Lung microvascular endothelial cell (primary cell): ENCODE measurements around the gene CFAP119. TPM values are rescaled to one million over a fixed set of nuclear protein-coding genes. Genes with fewer than 3 reads are reported as not detected.

Experiments used
- DNase-seq, 2 donors: peaks; one replicate each; pipeline versions ENCODE4 v3.0.0 to v3.0.0-alpha.2; 2010; ENCODE audit warnings: low read depth in 2 of 2
- total RNA-seq: library from RNA; depleted of rRNA; stranded (reverse); fragments of >200 nt; gene quantifications from 2 replicates; pipeline ENCODE4 v1.2.1, GENCODE V29; 2014

Gene CFAP119
- total RNA-seq, 1 donor from 2014 or later, result 0.40 TPM

DNA sequence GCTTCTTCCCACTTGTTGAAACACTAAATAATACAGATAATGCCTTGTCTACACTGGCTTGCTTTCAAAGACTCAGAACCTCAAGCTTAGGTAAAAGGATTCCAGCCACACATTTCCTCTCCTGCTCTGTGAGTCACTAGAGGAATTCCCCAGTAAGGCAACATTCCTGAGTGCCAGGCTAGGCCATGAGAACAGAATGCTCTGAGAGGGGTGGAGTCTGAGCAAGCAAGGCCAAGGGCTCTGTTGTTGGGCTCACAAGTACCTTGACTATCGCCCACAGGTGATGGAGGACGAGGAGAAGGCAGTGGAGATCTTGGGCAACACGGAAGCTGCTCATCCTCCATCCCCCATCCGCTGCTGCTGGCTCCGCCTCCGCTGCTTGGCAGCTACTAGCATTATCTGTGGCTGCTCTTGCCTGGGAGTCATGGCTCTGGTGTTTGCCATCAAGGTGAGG lies 20.4 kb downstream of the CFAP119 start:
- DNase-seq, result peak; percentile 58 to 93

DNA sequence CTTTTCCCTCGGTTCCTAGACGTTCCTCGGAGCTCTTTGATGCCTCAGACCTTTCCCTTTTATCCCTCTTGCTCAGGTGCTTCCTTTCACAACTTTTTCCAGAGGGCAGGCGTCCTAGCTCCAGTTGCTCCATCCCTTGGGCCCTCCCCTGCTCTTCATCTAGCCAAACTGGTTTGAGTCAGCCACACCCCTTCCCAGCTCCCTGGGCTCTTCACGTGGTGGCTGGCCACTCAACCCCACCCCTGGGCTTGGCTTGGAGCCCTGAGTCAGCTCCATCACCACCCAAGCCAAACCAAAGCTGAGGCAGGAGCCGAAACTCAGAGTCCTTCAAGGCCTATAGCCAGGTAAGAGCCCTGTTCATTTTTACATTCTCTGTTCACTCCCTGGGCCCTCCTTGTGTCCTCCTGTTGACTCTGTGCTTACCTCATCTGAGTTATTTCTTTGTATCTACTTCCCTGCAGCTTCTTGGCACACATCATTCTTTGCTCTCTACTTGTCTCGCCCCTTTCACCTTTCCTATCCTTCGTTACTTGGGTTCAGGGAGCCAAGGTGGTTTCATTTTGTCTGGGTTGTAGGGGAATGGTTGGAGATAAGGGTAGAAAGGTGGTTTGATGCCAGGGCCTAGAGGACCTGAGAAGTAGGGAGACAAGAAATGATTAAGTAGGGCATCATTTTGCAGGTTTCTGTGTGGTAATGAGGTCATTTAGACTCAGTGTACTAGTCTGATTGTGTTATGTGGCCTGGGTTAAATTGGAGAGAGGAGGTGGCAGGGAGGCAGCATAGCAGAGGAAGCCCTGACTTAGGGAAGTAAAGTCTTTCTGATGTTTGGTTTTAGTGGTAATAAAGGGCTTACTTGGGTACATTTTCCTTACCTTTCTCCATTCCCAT lies 21.3 kb downstream of the CFAP119 start:
- DNase-seq, result peak in 1 of 2 donors; percentile 60

DNA sequence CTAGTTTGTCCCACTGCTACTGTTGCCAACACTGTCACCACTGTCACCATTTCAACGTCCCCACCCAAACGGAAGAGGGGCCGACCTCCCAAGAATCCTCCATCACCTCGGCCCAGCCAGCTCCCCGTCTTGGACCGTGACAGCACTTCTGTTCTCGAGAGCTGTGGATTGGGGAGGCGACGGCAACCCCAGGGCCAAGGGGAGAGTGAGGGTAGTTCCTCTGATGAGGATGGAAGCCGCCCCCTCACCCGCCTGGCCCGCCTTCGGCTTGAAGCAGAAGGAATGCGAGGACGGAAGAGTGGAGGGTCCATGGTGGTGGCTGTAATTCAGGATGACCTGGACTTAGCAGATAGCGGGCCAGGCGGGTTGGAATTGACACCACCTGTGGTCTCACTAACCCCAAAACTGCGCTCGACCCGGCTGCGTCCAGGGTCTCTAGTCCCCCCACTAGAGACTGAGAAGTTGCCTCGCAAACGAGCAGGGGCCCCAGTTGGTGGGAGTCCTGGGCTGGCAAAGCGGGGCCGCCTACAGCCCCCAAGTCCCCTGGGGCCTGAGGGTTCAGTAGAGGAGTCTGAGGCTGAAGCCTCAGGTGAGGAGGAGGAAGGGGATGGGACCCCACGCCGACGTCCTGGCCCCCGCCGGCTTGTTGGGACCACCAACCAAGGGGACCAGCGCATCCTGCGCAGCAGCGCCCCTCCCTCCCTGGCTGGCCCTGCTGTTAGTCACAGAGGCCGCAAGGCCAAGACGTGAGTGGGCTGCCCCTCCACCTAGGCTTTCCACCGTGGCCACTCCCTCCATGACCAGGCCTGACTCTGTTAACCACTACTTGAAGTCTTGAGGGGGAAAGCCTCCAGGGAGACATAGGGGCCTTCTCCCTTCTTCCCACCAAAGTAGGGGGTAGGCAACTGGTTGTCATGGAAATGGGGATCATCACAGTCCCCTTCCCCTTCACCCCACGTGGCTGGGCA lies 22.6 kb downstream of the CFAP119 start:
- no peak for DNase-seq

DNA sequence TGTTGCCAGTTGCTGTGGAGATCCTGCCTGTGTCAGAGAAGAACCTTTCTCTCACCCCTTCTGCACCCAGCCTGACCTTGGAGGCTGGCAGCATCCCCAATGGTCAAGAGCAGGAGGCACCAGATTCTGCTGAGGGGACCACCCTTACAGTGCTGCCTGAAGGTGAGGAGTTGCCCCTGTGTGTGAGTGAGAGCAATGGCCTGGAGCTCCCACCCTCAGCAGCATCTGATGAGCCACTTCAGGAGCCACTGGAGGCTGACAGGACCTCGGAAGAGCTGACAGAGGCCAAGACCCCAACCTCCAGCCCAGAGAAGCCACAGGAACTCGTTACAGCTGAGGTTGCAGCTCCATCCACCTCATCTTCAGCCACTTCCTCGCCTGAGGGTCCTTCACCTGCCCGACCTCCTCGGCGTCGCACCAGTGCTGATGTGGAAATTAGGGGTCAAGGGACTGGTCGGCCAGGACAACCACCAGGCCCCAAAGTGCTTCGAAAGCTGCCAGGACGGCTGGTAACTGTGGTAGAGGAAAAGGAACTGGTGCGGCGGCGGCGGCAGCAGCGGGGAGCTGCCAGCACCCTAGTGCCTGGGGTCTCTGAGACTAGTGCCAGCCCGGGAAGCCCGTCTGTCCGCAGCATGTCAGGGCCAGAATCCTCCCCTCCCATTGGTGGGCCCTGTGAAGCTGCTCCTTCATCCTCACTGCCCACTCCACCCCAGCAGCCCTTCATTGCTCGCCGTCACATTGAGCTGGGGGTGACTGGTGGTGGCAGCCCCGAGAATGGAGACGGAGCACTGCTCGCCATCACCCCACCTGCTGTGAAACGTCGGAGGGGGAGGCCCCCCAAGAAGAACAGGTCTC lies 23.8 kb downstream of the CFAP119 start:
- no peak for DNase-seq

DNA sequence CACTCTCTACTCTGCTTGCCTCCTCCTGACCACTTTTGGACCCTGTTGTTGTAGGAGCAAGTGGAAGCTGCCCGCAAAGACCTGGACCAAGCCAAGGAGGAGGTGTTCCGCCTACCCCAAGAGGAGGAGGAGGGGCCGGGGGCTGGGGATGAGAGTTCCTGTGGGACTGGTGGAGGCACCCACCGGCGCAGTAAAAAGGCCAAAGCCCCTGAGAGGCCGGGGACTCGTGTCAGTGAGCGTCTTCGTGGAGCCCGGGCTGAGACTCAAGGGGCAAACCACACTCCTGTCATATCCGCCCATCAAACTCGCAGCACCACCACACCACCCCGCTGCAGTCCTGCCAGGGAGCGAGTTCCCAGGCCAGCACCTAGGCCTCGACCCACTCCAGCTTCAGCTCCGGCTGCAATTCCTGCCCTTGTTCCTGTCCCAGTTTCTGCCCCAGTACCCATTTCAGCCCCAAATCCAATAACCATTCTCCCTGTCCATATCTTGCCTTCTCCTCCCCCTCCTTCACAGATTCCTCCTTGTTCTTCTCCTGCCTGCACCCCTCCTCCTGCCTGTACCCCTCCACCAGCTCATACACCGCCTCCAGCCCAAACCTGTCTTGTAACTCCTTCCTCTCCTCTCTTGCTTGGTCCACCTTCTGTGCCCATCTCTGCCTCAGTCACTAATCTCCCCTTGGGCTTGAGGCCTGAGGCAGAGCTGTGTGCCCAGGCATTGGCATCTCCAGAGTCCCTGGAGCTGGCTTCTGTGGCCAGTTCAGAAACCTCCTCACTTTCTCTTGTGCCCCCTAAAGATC lies 24.7 kb downstream of the CFAP119 start:
- DNase-seq, result no peak

DNA sequence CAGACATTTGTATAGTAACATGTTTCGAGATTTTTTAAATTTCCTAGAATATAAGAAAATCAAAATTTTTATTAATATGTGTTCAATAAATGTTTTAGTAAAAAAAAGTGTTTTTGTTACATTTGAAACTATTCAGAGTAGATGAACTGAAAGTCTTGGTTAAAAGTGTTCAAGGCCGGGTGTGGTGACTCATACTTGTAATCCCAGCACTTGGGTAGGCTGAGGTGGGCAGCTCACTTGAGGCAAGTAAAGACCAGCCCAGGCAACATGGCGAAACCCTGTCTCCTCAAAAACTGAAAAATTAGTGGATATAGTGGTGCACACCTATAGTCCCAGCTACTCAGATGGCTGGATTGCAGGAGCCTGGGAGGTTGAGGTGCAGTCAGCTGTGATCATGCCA lies 30.5 kb downstream of the CFAP119 start:
- DNase-seq, result no peak

DNA sequence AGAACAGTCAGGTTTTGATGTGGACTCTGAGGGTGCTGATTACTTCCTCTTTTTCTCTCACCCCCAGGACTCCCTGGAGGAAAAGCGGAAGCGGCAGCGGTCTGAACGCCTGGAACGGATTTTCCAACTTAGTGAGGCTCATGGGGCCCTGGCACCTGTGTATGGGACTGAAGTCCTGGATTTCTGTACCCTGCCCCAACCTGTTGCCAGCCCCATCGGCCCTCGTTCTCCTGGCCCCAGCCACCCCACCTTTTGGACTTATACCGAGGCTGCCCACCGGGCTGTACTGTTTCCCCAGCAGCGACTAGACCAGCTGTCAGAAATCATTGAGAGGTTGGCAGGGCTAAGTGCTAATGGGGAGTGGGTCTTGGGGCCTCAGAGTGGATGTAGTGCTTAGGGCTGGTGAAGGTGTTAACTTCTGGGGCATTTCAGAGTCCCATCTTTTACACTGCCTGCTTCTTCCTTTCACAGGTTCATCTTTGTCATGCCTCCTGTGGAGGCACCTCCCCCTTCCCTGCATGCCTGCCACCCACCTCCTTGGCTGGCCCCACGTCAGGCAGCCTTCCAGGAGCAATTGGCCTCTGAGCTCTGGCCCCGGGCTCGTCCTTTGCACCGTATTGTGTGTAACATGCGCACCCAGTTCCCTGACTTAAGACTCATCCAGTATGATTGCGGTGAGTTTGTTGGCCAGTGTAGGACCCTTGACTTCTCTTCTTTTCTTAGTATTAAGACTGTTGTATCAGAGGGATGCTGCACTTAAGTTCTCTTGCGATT lies 32.8 kb downstream of the CFAP119 start:
- no peak for DNase-seq

DNA sequence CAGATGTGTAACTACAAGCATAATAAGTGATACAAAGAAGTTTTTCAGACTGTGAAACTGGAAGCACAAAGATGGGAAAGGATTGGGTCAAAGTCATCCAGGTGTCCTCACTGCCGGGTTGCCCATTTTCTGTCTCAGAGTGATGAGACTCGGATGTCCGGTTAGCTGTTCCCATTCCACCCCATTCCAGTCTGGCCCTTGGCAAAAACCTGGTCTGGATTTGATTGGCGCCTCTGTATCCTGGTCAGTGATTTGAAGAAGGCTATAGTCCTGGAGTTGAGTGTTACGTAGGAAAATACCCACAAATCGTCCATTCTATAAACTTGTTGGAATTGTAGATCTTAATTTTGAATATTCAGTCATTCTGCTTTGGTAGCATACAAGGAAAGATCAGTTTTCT lies 33.5 kb downstream of the CFAP119 start:
- no peak for DNase-seq

DNA sequence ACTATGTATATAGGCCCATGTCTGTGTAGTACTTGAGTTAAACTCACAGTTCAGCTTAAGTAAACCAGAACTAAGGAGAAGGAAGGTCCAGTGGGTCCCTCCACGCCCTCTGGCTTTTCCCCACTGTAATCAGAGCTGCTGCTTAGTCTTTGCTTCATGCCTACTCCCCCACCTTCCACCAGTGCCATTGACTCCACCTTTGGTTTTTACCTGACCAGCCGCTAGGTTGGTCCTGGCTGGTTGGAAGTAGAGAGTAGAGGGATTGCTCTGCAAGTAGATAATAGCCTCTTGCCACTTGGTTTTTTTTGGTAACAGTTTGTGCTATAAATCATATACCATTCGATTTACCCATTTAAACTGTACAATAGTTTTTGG lies 36.5 kb downstream of the CFAP119 start:
- no peak for DNase-seq

DNA sequence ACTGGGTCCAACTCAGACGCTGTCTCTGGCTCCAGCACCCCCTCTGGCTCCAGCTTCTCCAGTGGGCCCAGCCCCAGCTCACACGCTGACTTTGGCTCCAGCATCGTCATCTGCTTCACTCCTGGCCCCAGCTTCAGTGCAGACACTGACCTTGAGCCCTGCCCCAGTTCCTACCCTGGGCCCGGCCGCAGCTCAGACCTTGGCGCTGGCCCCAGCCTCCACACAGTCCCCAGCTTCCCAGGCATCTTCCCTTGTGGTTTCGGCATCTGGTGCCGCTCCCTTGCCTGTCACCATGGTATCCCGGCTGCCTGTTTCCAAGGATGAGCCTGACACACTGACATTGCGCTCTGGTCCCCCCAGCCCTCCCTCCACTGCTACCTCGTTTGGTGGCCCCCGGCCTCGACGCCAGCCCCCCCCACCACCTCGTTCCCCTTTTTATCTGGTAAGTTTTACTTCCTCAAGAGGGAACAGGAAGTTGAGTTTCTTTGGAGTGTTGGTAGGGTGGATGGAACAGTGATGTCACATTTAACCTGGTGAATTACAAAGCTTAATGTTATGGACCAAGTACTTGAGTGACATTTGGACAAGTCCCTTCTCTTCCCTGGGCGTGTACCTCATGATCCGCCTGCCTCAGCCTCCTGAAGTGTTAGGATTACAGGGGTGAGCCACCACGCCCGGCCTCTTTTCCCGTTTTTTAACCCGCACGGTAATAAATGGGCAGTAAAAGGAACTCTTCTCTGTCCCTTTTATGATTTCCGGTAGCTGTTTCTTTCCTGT lies 37.0 kb downstream of the CFAP119 start:
- DNase-seq, result no peak

DNA sequence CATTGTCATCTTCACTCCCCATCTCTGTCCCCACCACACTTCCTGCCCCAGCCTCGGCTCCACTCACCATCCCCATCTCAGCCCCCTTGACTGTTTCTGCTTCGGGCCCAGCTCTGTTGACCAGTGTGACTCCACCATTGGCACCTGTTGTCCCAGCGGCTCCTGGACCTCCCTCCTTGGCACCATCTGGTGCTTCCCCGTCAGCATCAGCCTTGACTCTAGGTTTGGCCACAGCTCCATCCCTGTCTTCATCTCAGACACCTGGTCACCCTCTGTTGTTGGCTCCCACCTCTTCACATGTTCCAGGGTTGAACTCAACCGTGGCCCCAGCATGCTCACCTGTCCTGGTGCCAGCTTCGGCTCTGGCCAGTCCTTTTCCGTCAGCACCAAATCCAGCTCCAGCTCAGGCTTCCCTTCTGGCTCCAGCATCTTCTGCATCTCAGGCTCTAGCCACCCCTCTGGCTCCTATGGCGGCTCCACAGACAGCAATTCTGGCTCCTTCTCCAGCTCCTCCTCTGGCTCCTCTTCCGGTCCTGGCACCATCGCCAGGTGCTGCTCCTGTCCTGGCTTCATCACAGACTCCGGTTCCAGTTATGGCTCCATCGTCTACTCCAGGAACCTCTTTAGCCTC lies 38.0 kb downstream of the CFAP119 start:
- DNase-seq, result no peak

DNA sequence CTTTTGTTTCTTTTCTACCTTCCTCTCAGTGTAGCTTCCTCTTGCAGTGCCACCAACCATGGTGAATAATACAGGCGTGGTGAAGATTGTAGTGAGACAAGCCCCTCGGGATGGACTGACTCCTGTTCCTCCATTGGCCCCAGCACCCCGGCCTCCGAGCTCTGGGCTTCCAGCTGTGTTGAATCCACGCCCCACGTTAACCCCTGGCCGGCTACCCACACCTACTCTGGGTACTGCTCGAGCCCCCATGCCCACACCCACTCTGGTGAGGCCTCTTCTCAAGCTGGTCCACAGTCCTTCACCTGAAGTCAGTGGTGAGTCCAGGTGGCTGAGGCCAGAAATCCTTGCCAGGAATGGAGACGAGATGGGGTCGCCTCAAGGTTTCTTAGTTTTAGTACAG lies 38.9 kb downstream of the CFAP119 start:
- no peak for DNase-seq

DNA sequence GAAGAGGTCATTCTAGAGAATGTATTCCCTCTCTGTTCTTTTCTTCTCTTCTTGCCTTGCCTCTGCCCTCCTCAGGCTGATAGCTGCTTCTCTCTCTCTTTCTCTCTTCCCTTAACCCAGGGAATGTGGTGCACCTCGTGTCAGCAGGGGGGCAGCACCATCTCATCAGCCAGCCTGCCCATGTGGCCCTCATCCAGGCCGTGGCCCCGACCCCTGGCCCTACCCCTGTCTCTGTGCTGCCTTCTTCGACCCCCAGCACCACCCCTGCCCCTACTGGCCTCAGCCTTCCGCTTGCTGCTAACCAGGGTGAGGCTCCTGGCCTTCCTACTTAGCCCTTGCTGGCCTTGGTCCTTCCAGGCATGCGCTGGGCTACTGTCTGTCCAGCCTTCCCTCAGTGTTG lies 39.4 kb downstream of the CFAP119 start:
- DNase-seq, result no peak

DNA sequence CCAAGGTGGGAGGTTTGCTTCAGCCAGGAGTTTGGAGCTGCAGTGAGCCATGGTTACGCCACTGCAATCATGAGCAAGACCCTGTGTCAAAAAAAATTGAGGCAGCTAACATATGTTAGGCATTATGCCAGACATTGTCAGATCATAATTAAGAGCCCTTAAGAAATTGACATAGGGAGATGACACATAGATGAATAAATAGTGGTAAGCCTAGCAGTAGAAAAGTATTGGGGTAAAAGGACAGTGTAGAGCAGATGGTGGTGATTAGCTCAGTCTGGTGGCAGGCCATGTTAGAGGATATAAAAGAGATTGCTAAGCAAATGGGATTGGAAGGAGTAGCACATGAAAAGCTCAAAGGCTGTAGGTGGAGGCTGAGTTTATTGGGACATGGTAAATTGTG lies 40.3 kb downstream of the CFAP119 start:
- no peak for DNase-seq

DNA sequence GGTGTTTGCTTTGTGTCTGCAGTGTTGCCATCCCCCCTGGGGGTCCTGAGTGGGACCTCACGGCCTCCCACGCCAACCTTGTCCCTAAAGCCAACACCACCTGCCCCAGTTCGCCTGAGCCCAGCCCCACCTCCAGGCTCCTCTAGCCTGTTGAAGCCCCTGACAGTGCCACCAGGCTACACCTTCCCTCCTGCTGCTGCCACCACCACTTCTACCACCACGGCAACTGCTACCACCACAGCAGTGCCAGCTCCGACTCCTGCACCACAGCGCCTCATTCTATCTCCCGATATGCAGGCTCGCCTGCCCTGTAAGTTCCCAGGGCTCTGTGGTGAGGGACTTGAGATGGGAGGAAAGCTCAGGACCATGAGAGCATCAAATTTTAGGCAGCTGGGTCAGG lies 40.7 kb downstream of the CFAP119 start:
- no peak for DNase-seq

DNA sequence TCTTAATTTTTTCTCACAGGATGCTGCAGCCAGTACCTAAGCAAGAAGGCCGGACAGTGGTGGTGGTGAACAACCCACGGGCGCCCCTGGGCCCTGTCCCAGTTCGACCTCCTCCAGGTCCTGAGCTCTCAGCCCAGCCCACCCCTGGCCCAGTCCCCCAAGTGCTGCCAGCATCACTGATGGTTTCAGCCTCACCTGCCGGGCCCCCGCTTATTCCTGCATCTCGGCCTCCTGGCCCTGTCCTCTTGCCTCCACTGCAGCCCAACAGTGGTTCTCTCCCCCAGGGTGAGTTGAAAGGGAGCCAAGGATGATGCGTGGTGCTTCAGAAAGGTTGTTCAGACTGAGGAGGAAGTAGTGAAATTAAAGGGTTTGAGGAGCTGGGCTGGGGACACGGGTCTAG lies 41.2 kb downstream of the CFAP119 start:
- DNase-seq, result no peak

DNA sequence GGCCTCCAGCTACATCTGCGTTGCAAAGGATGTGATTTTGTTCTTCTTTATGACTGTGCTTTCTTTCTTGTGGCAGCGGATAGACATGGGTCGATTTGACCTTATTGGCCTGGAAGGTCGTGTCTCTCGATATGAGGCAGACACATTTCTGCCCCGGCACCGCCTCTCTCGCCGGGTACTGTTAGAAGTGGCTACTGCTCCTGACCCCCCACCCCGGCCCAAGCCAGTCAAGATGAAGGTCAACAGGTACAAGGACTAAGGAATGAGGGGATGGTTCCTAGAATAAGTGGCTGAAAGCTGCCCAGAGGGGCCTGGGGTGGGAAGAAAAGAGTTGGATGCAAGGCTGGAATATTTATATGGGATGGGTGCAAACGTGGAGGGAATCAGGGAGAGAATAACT lies 41.8 kb downstream of the CFAP119 start:
- no peak for DNase-seq

DNA sequence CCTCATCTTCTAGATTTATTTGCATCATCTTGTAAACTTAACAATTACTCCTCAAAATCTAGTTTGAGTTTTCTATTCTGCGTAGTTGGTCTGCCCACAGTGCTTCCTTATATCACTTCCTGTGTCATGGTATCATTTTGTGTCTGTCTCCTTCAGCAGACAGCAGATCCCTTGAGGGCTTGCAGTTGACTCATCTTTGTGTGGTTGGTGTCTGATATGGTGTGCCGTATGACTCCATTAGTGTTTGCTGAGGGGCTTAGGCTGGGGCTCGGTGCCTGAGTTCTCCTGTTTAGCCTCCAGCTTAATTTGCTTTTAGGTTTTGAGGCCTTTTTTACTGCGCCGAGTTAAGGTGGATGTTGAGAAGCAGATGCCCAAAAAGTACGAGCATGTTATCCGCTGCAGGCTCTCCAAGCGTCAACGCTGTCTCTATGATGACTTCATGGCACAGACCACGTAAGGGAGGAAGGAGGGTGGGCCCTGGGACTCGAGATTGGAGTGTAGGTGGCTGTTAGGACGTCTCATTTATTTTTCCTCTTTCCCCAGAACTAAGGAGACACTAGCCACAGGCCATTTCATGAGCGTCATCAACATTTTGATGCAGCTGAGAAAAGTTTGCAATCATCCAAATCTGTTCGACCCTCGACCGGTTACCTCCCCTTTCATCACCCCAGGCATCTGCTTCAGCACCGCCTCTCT lies 46.0 kb downstream of the CFAP119 start:
- DNase-seq, result peak in 1 of 2 donors; percentile 35
